GM19455 (cell line): ENCODE results near the gene OR10J1.
"Not testable (repeated sequence)": the region's sequence is repeated elsewhere in the genome, so short reads cannot be mapped to it uniquely, and the experiment has no call there.

Source experiments
- ATAC-seq: cut with Tn5 transposase; IDR thresholded peaks from one replicate; pipeline ENCODE4 v1.9.1; 2021; ENCODE audit not compliant: unreplicated experiment

OR10J1 gene

GRCh38 chr1:159439422-159439821, at the start of gene OR10J1:
OR10J1 (plus strand) TSS chr1:159439722; CDS start chr1:159439792, 70 bp downstream.
- no peak for ATAC-seq

- ATAC-seq: no peak
Measured at GRCh38 chr1:159406821-159407220, 32.7 kb upstream of the OR10J1 start.

- ATAC-seq: no peak
Measured at GRCh38 chr1:159408862-159409400, 30.6 kb upstream of the OR10J1 start.

GRCh38 chr1:159421821-159422220, 17.7 kb upstream of the OR10J1 start:
- no peak for ATAC-seq

GRCh38 chr1:159428536-159428935, 11.0 kb upstream of the OR10J1 start:
- ATAC-seq: no peak

GRCh38 chr1:159429074-159429861, 10.3 kb upstream of the OR10J1 start:
- ATAC-seq: no peak

GRCh38 chr1:159430985-159431384, 8.5 kb upstream of the OR10J1 start:
- no peak for ATAC-seq

GRCh38 chr1:159431904-159432303, 7.6 kb upstream of the OR10J1 start, which contains the start of gene OR10J4:
OR10J4 (plus strand) TSS chr1:159432204.
- no peak for ATAC-seq

- ATAC-seq: no peak
Measured at GRCh38 chr1:159436469-159436868, 3.1 kb upstream of the OR10J1 start.

- no peak for ATAC-seq
Measured at GRCh38 chr1:159441360-159441759, 1.8 kb downstream of the OR10J1 start.

- no peak for ATAC-seq
Measured at GRCh38 chr1:159442428-159442827, 2.9 kb downstream of the OR10J1 start.

GRCh38 chr1:159443066-159443750, 3.7 kb downstream of the OR10J1 start:
- ATAC-seq: no peak

GRCh38 chr1:159444511-159444910, 5.0 kb downstream of the OR10J1 start:
- no peak for ATAC-seq

- ATAC-seq: no peak
Measured at GRCh38 chr1:159448181-159448580, 8.7 kb downstream of the OR10J1 start.

- ATAC-seq: not testable (repeated sequence)
Measured at GRCh38 chr1:159449605-159450004, 10.1 kb downstream of the OR10J1 start.

GRCh38 chr1:159459551-159459950, 20.0 kb downstream of the OR10J1 start:
- ATAC-seq: no peak

- no peak for ATAC-seq
Measured at GRCh38 chr1:159465191-159465603, 25.7 kb downstream of the OR10J1 start.

GRCh38 chr1:159468321-159468720, 28.8 kb downstream of the OR10J1 start:
- ATAC-seq: no peak

- ATAC-seq: no peak
Measured at GRCh38 chr1:159469921-159470533, 30.5 kb downstream of the OR10J1 start.

GRCh38 chr1:159473335-159473734, 33.8 kb downstream of the OR10J1 start:
- no peak for ATAC-seq

GRCh38 chr1:159474926-159475325, 35.4 kb downstream of the OR10J1 start:
- no peak for ATAC-seq

- no peak for ATAC-seq
Measured at GRCh38 chr1:159483501-159483900, 44.0 kb downstream of the OR10J1 start.
